Liver (tissue), 9 donors: ENCODE data around the gene CLDN14. TPM values are rescaled to one million over a fixed set of nuclear protein-coding genes. Genes with fewer than 3 reads are reported as not detected.

Experiments used
- DNase-seq: peaks from one replicate; pipeline ENCODE4 v3.0.0-alpha.2; 2017; ENCODE audit warnings: low spot score
- H3K27ac ChIP-seq, 2 donors: one replicate each; pipeline ENCODE4 v1.7.0; 2013; ENCODE audit warnings: inconsistent platforms in 2 of 2, low read length in 2 of 2, control low read depth in 1 of 2, low read depth in 1 of 2, mild to moderate bottlenecking in 1 of 2
- H3K27me3 ChIP-seq, 4 donors: one replicate each; pipeline versions ENCODE4 v1.6.1 to v1.7.0; 2013; ENCODE audit warnings: low read length in 3 of 4, inconsistent platforms in 1 of 4, mild to moderate bottlenecking in 1 of 4, moderate library complexity in 1 of 4; ENCODE audit not compliant: control insufficient read depth in 4 of 4, insufficient read depth in 4 of 4
- H3K36me3 ChIP-seq, 4 donors: one replicate each; pipeline versions ENCODE4 v1.6.1 to v1.7.0; 2013; ENCODE audit warnings: low read length in 3 of 4, mild to moderate bottlenecking in 3 of 4, low read depth in 1 of 4, moderate library complexity in 1 of 4; ENCODE audit not compliant: control insufficient read depth in 4 of 4, insufficient read depth in 3 of 4
- H3K4me1 ChIP-seq, 4 donors: one replicate each; pipeline versions ENCODE4 v1.6.1 to v1.7.0; 2013; ENCODE audit warnings: low read length in 3 of 4, mild to moderate bottlenecking in 3 of 4, moderate library complexity in 1 of 4; ENCODE audit not compliant: control insufficient read depth in 4 of 4, insufficient read depth in 4 of 4
- H3K4me3 ChIP-seq, 3 donors: one replicate each; pipeline versions ENCODE4 v1.6.1 to v1.7.0; 2013; ENCODE audit warnings: low read length in 3 of 3, control low read depth in 1 of 3, low read depth in 1 of 3, mild to moderate bottlenecking in 1 of 3
- H3K9ac ChIP-seq, 2 donors: one replicate each; pipeline ENCODE4 v1.7.0; 2013; ENCODE audit warnings: low read length in 2 of 2, mild to moderate bottlenecking in 2 of 2, moderate library complexity in 2 of 2, control low read depth in 1 of 2, low read depth in 1 of 2
- H3K9me3 ChIP-seq, 4 donors: one replicate each; pipeline versions ENCODE4 v1.6.1 to v1.7.0; 2013; ENCODE audit warnings: low read length in 3 of 4; ENCODE audit not compliant: control insufficient read depth in 4 of 4
- ATF3 ChIP-seq: IDR thresholded peaks from 2 replicates; pipeline ENCODE4 v1.6.1; 2016; ENCODE audit warnings: antibody characterized with exemption
- CTCF ChIP-seq: fragments of 150-350 bp; IDR thresholded peaks from 2 replicates; pipeline ENCODE4 v1.5.1; 2017; ENCODE audit warnings: improper control_type of control experiment, low read depth, low read length; ENCODE audit not compliant: missing input control
- EGR1 ChIP-seq, 2 donors: IDR thresholded peaks; 2 replicates each; pipeline ENCODE4 v1.6.1; 2016 to 2018; ENCODE audit warnings: antibody characterized with exemption in 2 of 2, low read depth in 2 of 2
- FOXA1 ChIP-seq: IDR thresholded peaks from 2 replicates; pipeline ENCODE4 v1.6.1; 2016; ENCODE audit warnings: antibody characterized with exemption
- FOXA2 ChIP-seq: IDR thresholded peaks from 2 replicates; pipeline ENCODE4 v1.6.1; 2016; ENCODE audit warnings: antibody characterized with exemption
- GABPA ChIP-seq, 2 donors: IDR thresholded peaks in 1 of 2; conservative IDR thresholded peaks in 1 of 2; 2 replicates each; pipeline ENCODE4 v1.6.1; 2016; ENCODE audit warnings: antibody characterized with exemption in 2 of 2, mild to moderate bottlenecking in 1 of 2, moderate library complexity in 1 of 2
- HNF4A ChIP-seq, 2 donors: conservative IDR thresholded peaks; 2 replicates each; pipeline ENCODE4 v1.6.1; 2016; ENCODE audit warnings: antibody characterized with exemption in 2 of 2, mild to moderate bottlenecking in 2 of 2
- HNF4G ChIP-seq: IDR thresholded peaks from 2 replicates; pipeline ENCODE4 v1.6.1; 2016; ENCODE audit warnings: antibody characterized with exemption
- JUND ChIP-seq, 2 donors: IDR thresholded peaks; 2 replicates each; pipeline ENCODE4 v1.6.1; 2016; ENCODE audit warnings: antibody characterized with exemption in 2 of 2
- NR2F2 ChIP-seq: IDR thresholded peaks from 2 replicates; pipeline ENCODE4 v1.6.1; 2016; ENCODE audit warnings: antibody characterized with exemption
- RXRA ChIP-seq, 2 donors: IDR thresholded peaks; 2 replicates each; pipeline ENCODE4 v1.6.1; 2017 to 2018; ENCODE audit warnings: antibody characterized with exemption in 2 of 2, mild to moderate bottlenecking in 1 of 2
- SP1 ChIP-seq: IDR thresholded peaks from 2 replicates; pipeline ENCODE4 v1.6.1; 2018; ENCODE audit warnings: antibody characterized with exemption, mild to moderate bottlenecking
- TAF1 ChIP-seq: conservative IDR thresholded peaks from 2 replicates; pipeline ENCODE4 v1.6.1; 2016; ENCODE audit warnings: antibody characterized with exemption, mild to moderate bottlenecking
- YY1 ChIP-seq: IDR thresholded peaks from 2 replicates; pipeline ENCODE4 v1.6.1; 2016; ENCODE audit warnings: antibody characterized with exemption, mild to moderate bottlenecking
- ZBTB33 ChIP-seq: IDR thresholded peaks from 2 replicates; pipeline ENCODE4 v1.6.1; 2016; ENCODE audit warnings: antibody characterized with exemption
- WGBS: extraction: QIAGEN DNeasy Blood & Tissue Kit; methylation state at CpG from one replicate; pipeline ENCODE4 v1.1.7; 2013; 5-methylcytosine and 5-hydroxymethylcytosine counted together
- polyA plus RNA-seq, 2 donors: library from polyadenylated mRNA; stranded (reverse) in 1 of 2; unstranded in 1 of 2; fragments of 200-250 nt in 1 of 2; fragments of >200 nt in 1 of 2; fragmentation: Nextera tagmentation in 1 of 2; extraction: Ambion mirVana in 1 of 2; gene quantifications; one replicate each; pipeline versions ENCODE4 v1.2.1 to v1.2.3, GENCODE V29; 2013 to 2015
- total RNA-seq, 2 donors: library from RNA; depleted of rRNA; stranded (reverse); fragments of >200 nt; gene quantifications; one replicate each; pipeline ENCODE4 v1.2.3, GENCODE V29; 2014
- TF ChIP-seq, protein P1 (sequence below): IDR thresholded peaks from 2 replicates; pipeline ENCODE4 v1.6.1; 2016; ENCODE audit warnings: antibody characterized with exemption, mild to moderate bottlenecking
- donor health status: healthy.
- donor health status: healthy.
- donor health status: healthy.
- donor health status: healthy.
- donor health status: healthy.

Gene CLDN14
- total and polyA plus RNA-seq, 4 donors = 6.3 to 19.4 (median 13.4) TPM

DNA sequence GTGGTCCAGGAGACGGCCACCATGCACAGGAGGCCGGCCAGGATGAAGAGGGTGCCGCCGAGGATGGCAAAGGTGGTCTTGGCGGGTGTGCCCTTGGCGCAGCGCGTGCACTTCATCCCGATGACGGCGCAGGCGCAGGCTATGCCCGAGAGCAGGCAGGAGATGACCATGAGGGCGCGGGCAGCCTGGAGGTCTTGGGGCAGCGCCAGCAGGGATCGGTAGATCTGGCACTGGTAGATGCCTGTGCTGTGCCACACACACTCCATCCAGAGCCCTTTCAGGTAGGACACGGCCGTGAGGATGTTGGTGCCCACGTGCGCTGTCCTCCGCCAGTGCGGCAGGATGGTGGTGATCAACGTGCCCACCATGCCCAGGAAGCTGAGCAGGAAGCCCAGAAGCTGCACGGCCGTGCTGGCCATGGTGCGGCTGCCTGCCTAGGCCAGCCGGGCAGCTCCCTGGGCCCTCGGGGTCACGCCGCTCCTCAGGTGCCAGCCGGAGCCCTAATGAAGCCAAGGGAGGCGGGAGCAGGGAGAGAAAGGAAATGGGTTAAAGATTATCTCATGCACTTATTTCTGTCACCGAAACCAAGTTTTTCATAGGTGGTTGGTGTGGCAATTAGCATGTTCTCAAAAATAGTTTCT, 18.5 kb downstream of the CLDN14 start:
- no peak overlapping the region for H3K9ac ChIP-seq
- DNase-seq = no peak
- peaks cover 2 to 23% (median 15%) of the 10 kb centered on the region in 4 donors for H3K4me1 ChIP-seq
- H3K27me3 ChIP-seq = no peaks in the 10 kb centered on the region
- peak overlapping the region in 1 of 3 donors; percentile 7 for H3K4me3 ChIP-seq
- no peaks in the 10 kb centered on the region for H3K36me3 ChIP-seq
- WGBS = 66% methylated on average over 34 of the region's 34 CpGs
- TF ChIP-seq YY1 (peak; percentile 58), NR2F2 (no peak), GABPA (IDR thresholded peaks at IDR 0.05 in 1 of 2, conservative IDR thresholded peaks at IDR 0.05 in 1 of 2) (no peak), CTCF (no peak), RXRA (IDR thresholded peaks at IDR 0.05) (no peak), ZBTB33 (peak; percentile 46), HNF4G (no peak), FOXA1 (no peak)
- TF ChIP-seq, protein P1, sequence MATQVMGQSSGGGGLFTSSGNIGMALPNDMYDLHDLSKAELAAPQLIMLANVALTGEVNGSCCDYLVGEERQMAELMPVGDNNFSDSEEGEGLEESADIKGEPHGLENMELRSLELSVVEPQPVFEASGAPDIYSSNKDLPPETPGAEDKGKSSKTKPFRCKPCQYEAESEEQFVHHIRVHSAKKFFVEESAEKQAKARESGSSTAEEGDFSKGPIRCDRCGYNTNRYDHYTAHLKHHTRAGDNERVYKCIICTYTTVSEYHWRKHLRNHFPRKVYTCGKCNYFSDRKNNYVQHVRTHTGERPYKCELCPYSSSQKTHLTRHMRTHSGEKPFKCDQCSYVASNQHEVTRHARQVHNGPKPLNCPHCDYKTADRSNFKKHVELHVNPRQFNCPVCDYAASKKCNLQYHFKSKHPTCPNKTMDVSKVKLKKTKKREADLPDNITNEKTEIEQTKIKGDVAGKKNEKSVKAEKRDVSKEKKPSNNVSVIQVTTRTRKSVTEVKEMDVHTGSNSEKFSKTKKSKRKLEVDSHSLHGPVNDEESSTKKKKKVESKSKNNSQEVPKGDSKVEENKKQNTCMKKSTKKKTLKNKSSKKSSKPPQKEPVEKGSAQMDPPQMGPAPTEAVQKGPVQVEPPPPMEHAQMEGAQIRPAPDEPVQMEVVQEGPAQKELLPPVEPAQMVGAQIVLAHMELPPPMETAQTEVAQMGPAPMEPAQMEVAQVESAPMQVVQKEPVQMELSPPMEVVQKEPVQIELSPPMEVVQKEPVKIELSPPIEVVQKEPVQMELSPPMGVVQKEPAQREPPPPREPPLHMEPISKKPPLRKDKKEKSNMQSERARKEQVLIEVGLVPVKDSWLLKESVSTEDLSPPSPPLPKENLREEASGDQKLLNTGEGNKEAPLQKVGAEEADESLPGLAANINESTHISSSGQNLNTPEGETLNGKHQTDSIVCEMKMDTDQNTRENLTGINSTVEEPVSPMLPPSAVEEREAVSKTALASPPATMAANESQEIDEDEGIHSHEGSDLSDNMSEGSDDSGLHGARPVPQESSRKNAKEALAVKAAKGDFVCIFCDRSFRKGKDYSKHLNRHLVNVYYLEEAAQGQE = no peak
- H3K27ac ChIP-seq = peak overlapping the region; percentile 49 to 80
- no peaks in the 10 kb centered on the region for H3K9me3 ChIP-seq

DNA sequence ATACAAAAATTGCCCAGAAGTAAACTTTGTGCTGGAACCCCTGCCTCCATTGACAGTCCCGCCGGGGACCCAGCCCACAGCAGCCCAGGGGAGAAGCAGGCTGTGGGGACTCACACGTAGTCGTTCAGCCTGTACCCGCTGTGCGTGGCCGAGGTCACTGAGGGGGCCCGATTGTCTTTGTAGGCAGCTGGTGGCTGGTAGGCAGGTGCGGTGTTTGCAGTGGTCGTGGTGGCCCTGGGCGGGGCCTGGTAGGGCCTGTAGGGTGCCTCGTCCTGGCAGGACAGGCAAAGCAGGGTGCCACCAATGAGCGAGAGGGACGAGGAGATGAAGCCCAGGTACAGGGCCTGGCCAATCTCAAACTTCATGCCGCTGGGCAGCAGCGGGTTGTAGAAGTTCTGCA, 19.1 kb downstream of the CLDN14 start:
- WGBS = 91% methylated on average over 16 of the region's 16 CpGs
- no peak overlapping the region for H3K4me3 ChIP-seq
- H3K27me3 ChIP-seq = no peaks in the 10 kb centered on the region
- DNase-seq = no peak
- TF ChIP-seq JUND (IDR thresholded peaks at IDR 0.05) (no peak), CTCF (no peak), HNF4A (conservative IDR thresholded peaks at IDR 0.05) (no peak), YY1 (no peak), SP1 (no peak), TAF1 (no peak), FOXA2 (no peak), ATF3 (no peak), RXRA (IDR thresholded peaks at IDR 0.05) (no peak), FOXA1 (no peak), EGR1 (IDR thresholded peaks at IDR 0.05; ENCODE audit: low read depth in 2 of 2) (no peak), HNF4G (no peak)
- no peaks in the 10 kb centered on the region for H3K36me3 ChIP-seq
- peak overlapping the region in 1 of 2 donors; percentile 80 for H3K27ac ChIP-seq
- peaks cover 2 to 23% (median 15%) of the 10 kb centered on the region in 4 donors for H3K4me1 ChIP-seq
- no peak overlapping the region for H3K9ac ChIP-seq
- H3K9me3 ChIP-seq = no peaks in the 10 kb centered on the region
